SK-N-SH (cell line): ENCODE results near the gene CRCP. TPM values are rescaled to one million over a fixed set of nuclear protein-coding genes. Genes with fewer than 3 reads are reported as not detected.
A peak's percentile ranks its signal among the peaks of the same experiment; 100 is the strongest.

ENCODE experiments used
- CTCF ChIA-PET: fragments of 300-600, 350-600 bp; formaldehyde crosslinking; extraction: SDS; loops from one replicate; lab custom pipeline; 2021; lab: Yijun Ruan, JAX
- POLR2A ChIA-PET: fragments of 350-600 bp; sonication (Branson Sonifier 250); formaldehyde crosslinking; extraction: SDS; loops from one replicate; lab custom pipeline; 2020; ENCODE audit warnings: antibody characterized with exemption, inconsistent platforms; lab: Yijun Ruan, JAX
- DNase-seq: peaks from one replicate; pipeline ENCODE4 v3.0.0; 2012
- H2AFZ ChIP-seq: fragments of 200-600 bp; sonication (generic); 2 replicates; pipeline ENCODE4 v1.8.1; 2016; ENCODE audit warnings: antibody characterized with exemption, mild to moderate bottlenecking, low read depth
- H3F3A ChIP-seq: fragments of 200-600 bp; sonication (generic); replicated peaks from 2 replicates; pipeline ENCODE3; 2016; ENCODE audit warnings: antibody characterized with exemption, mild to moderate bottlenecking; ENCODE audit not compliant: insufficient read depth
- H3K27ac ChIP-seq, 2 experiments: fragments of 200-500 bp in 1 of 2; fragments of 200-600 bp in 1 of 2; sonication (Bioruptor generic) in 1 of 2; sonication (generic), shearing (Covaris generic) in 1 of 2; 2 replicates each; pipeline versions ENCODE4 v1.5.1 to v1.6.1; 2014 to 2016; ENCODE audit warnings: low read depth in 2 of 2, inconsistent platforms in 1 of 2, low read length in 1 of 2, mild to moderate bottlenecking in 1 of 2, mixed read lengths in 1 of 2
- H3K27me3 ChIP-seq: fragments of 200-600 bp; sonication (generic), shearing (Covaris generic); 2 replicates; pipeline ENCODE4 v1.6.1; 2016; ENCODE audit warnings: mixed run types; ENCODE audit not compliant: insufficient read depth
- H3K36me3 ChIP-seq, 2 experiments: fragments of 200-500 bp in 1 of 2; fragments of 200-600 bp in 1 of 2; sonication (Bioruptor generic) in 1 of 2; sonication (generic) in 1 of 2; replicated peaks in 1 of 2; 2 replicates each; pipeline versions ENCODE3 to v1.5.1; 2014 to 2016; ENCODE audit warnings: low read length in 1 of 2, mild to moderate bottlenecking in 1 of 2; ENCODE audit not compliant: insufficient read depth in 2 of 2, control insufficient read depth in 1 of 2
- H3K4me1 ChIP-seq, 2 experiments: fragments of 200-500 bp in 1 of 2; fragments of 200-600 bp in 1 of 2; sonication (Bioruptor generic) in 1 of 2; sonication (generic), shearing (Covaris generic) in 1 of 2; 2 replicates each; pipeline versions ENCODE4 v1.5.1 to v1.6.1; 2014 to 2016; ENCODE audit warnings: low read depth in 1 of 2, low read length in 1 of 2, mixed run types in 1 of 2; ENCODE audit not compliant: insufficient read depth in 2 of 2, control insufficient read depth in 1 of 2
- H3K4me2 ChIP-seq: fragments of 200-600 bp; sonication (generic), shearing (Covaris generic); 2 replicates; pipeline ENCODE4 v1.6.1; 2017; ENCODE audit warnings: mixed run types
- H3K4me3 ChIP-seq, 2 experiments: fragments of 200-500 bp in 1 of 2; fragments of 200-600 bp in 1 of 2; sonication (Bioruptor generic) in 1 of 2; sonication (generic), shearing (Covaris generic) in 1 of 2; 2 replicates each; pipeline versions ENCODE4 v1.5.1 to v1.8.1; 2014 to 2016; ENCODE audit warnings: low read depth in 2 of 2, inconsistent platforms in 1 of 2, low read length in 1 of 2, mild to moderate bottlenecking in 1 of 2, mixed read lengths in 1 of 2, moderate library complexity in 1 of 2
- H3K79me2 ChIP-seq: fragments of 200-600 bp; sonication (generic); 2 replicates; pipeline ENCODE4 v1.8.1; 2017; ENCODE audit warnings: mild to moderate bottlenecking; ENCODE audit not compliant: insufficient read depth
- H3K9ac ChIP-seq: fragments of 200-600 bp; sonication (generic); 2 replicates; pipeline ENCODE4 v1.6.1; 2017; ENCODE audit warnings: mixed run types
- H3K9me2 ChIP-seq: fragments of 200-600 bp; sonication (generic); 2 replicates; pipeline ENCODE4 v1.6.1; 2017; ENCODE audit warnings: mixed run types
- H3K9me3 ChIP-seq: fragments of 200-600 bp; sonication (generic); 2 replicates; pipeline ENCODE4 v1.6.1; 2017; ENCODE audit warnings: mixed run types, mild to moderate bottlenecking, moderate library complexity
- H4K20me1 ChIP-seq: fragments of 200-600 bp; sonication (generic); 2 replicates; pipeline ENCODE4 v1.6.1; 2017; ENCODE audit warnings: mild to moderate bottlenecking, mixed run types; ENCODE audit not compliant: insufficient read depth
- CHD2 ChIP-seq: fragments of 150-350 bp; IDR thresholded peaks from 2 replicates; pipeline ENCODE4 v1.6.1; 2018; ENCODE audit warnings: low read length; ENCODE audit not compliant: partially characterized antibody
- EZH2phosphoT487 ChIP-seq: fragments of 200-600 bp; sonication (generic); IDR thresholded peaks from 2 replicates; pipeline ENCODE4 v1.6.1; 2017; ENCODE audit warnings: low read depth, mixed run types, mild to moderate bottlenecking, antibody characterized with exemption, moderate library complexity, borderline replicate concordance
- FOSL2 ChIP-seq: IDR thresholded peaks from 2 replicates; pipeline ENCODE4 v1.4.0; 2012; ENCODE audit warnings: low read depth, mild to moderate bottlenecking, moderate library complexity, borderline replicate concordance
- FOXM1 ChIP-seq: IDR thresholded peaks from 2 replicates; pipeline ENCODE4 v1.4.0; 2012; ENCODE audit warnings: low read depth, mild to moderate bottlenecking
- MEF2A ChIP-seq: IDR thresholded peaks from 2 replicates; pipeline ENCODE4 v1.4.0; 2012; ENCODE audit warnings: low read depth, borderline replicate concordance
- POLR2AphosphoS5 ChIP-seq: IDR thresholded peaks from 2 replicates; pipeline ENCODE4 v1.6.1; 2012; ENCODE audit warnings: low read depth, low read length
- RXRA ChIP-seq: IDR thresholded peaks from 2 replicates; pipeline ENCODE4 v1.4.0; 2012; ENCODE audit warnings: low read depth, mild to moderate bottlenecking, borderline replicate concordance
- SMC3 ChIP-seq: IDR thresholded peaks from 2 replicates; pipeline ENCODE4 v1.6.1; 2012; ENCODE audit warnings: low read depth, low read length, improper control_type of control experiment
- TAF1 ChIP-seq: IDR thresholded peaks from 2 replicates; pipeline ENCODE4 v1.6.1; 2012; ENCODE audit warnings: low read depth, mild to moderate bottlenecking, low read length, moderate library complexity, borderline replicate concordance
- TCF12 ChIP-seq: IDR thresholded peaks from 2 replicates; pipeline ENCODE4 v1.4.0; 2012
- ZBTB33 ChIP-seq: IDR thresholded peaks from 2 replicates; pipeline ENCODE4 v1.4.0; 2012; ENCODE audit warnings: low read depth, borderline replicate concordance
- WGBS: methylation state at CpG from one replicate; pipeline ENCODE4 v1.1.6; 2017; ENCODE audit warnings: low lambda C conversion rate; 5-methylcytosine and 5-hydroxymethylcytosine counted together
- polyA plus RNA-seq, 3 experiments: library from polyadenylated mRNA; depleted of rRNA; stranded (reverse); fragments of >200 nt; gene quantifications; 2 replicates each; pipeline ENCODE4 v1.2.3, GENCODE V29; 2012
- TF ChIP-seq, protein P1 (sequence below): IDR thresholded peaks from 2 replicates; pipeline ENCODE4 v1.4.0; 2012; ENCODE audit warnings: low read depth
- TF ChIP-seq, protein P2 (sequence below): fragments of 150-350 bp; IDR thresholded peaks from 2 replicates; pipeline ENCODE4 v1.6.1; 2017; ENCODE audit warnings: antibody characterized with exemption, low read length, low read depth, borderline replicate concordance
- TF ChIP-seq, protein P3 (sequence below): fragments of 200-600 bp; sonication (generic); IDR thresholded peaks from 2 replicates; pipeline ENCODE4 v1.6.1; 2017; ENCODE audit warnings: antibody characterized with exemption, mild to moderate bottlenecking, moderate library complexity
- TF ChIP-seq, protein P4 (sequence below): IDR thresholded peaks from 2 replicates; pipeline ENCODE4 v1.4.0; 2012; ENCODE audit warnings: low read depth, borderline replicate concordance

Gene CRCP
- polyA plus RNA-seq, 1 of the 3 experiments (the other 2 are of a cell fraction) = 34.0 TPM

DNA sequence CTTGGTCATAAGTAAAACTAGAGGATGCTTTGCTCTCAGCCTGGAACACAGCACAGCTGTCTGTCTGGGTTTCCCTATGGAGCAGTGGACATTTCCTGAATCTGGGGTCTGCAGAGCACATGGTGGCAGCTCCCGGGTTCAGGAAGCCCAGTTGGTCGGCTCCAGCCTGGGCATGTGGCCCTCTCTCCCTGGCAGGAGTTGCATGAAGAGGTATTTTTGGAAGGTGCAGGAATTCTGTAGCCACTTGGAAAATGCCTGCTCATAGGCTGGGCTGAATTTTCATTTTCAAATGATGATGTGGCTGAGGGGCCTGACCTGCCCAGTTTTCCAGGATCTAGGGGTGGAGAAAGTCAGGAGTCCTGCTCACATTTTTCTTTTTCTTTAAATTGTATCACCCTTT lies 83.8 kb downstream of the CRCP start:
- Histone ChIP-seq H3K9me2 (no peaks in the 10 kb centered on the region), H3K9me3 (no peaks in the 10 kb centered on the region), H3K4me3 (no peak overlapping the region), H3K27ac (no peak overlapping the region), H3F3A (peaks cover 7% of the 10 kb centered on the region), H3K4me2 (no peak overlapping the region)
- peak; percentile 36 for DNase-seq
- 79% methylated on average over 2 of the region's 2 CpGs for WGBS
- TF ChIP-seq, protein P1, sequence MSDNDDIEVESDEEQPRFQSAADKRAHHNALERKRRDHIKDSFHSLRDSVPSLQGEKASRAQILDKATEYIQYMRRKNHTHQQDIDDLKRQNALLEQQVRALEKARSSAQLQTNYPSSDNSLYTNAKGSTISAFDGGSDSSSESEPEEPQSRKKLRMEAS = no peak
- TF ChIP-seq, protein P2, sequence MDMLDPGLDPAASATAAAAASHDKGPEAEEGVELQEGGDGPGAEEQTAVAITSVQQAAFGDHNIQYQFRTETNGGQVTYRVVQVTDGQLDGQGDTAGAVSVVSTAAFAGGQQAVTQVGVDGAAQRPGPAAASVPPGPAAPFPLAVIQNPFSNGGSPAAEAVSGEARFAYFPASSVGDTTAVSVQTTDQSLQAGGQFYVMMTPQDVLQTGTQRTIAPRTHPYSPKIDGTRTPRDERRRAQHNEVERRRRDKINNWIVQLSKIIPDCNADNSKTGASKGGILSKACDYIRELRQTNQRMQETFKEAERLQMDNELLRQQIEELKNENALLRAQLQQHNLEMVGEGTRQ = no peak
- no peak for TF ChIP-seq EZH2phosphoT487
- TF ChIP-seq FOSL2 = no peak
- TF ChIP-seq RXRA = no peak
- no peak for TF ChIP-seq MEF2A
- no peak for TF ChIP-seq POLR2AphosphoS5
- TF ChIP-seq FOXM1 = no peak
- TF ChIP-seq, protein P3, sequence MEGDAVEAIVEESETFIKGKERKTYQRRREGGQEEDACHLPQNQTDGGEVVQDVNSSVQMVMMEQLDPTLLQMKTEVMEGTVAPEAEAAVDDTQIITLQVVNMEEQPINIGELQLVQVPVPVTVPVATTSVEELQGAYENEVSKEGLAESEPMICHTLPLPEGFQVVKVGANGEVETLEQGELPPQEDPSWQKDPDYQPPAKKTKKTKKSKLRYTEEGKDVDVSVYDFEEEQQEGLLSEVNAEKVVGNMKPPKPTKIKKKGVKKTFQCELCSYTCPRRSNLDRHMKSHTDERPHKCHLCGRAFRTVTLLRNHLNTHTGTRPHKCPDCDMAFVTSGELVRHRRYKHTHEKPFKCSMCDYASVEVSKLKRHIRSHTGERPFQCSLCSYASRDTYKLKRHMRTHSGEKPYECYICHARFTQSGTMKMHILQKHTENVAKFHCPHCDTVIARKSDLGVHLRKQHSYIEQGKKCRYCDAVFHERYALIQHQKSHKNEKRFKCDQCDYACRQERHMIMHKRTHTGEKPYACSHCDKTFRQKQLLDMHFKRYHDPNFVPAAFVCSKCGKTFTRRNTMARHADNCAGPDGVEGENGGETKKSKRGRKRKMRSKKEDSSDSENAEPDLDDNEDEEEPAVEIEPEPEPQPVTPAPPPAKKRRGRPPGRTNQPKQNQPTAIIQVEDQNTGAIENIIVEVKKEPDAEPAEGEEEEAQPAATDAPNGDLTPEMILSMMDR = no peak
- no peak for TF ChIP-seq TAF1
- no peak for TF ChIP-seq TCF12
- TF ChIP-seq, protein P4, sequence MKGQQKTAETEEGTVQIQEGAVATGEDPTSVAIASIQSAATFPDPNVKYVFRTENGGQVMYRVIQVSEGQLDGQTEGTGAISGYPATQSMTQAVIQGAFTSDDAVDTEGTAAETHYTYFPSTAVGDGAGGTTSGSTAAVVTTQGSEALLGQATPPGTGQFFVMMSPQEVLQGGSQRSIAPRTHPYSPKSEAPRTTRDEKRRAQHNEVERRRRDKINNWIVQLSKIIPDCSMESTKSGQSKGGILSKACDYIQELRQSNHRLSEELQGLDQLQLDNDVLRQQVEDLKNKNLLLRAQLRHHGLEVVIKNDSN = no peak
- TF ChIP-seq SMC3 = no peak
- TF ChIP-seq CHD2 = no peak
- TF ChIP-seq ZBTB33 = no peak
- TF ChIP-seq, all 33 proteins: peak for 0
- ChIA-PET CTCF (interaction anchor here (0.6 to 0.9 kb wide), 2 partner anchors 10 to 101 kb away, joined by 4 read pairs; no protein-coding TSS in a partner anchor), POLR2A (no interaction called here)
- Histone ChIP-seq H2AFZ (no peak overlapping the region), H3K27me3 (no peaks in the 10 kb centered on the region), H4K20me1 (no peaks in the 10 kb centered on the region), H3K36me3 (no peaks in the 10 kb centered on the region), H3K9ac (no peak overlapping the region), H3K79me2 (no peaks in the 10 kb centered on the region), H3K4me1 (no peaks in the 10 kb centered on the region; a peak in 1 of 4 replicates)
